ENCODE measurements around the gene BAHCC1.

GRCh38 chr17:81466564-81467472 lies 71.6 kb downstream of the BAHCC1 start:
- TF ChIP-seq CTCF (IDR thresholded peaks at IDR 0.05) (no peak), POLR2AphosphoS5 (IDR thresholded peaks at IDR 0.05) (no peak)

Data from prostate gland (tissue), 2 donors.